CD8-positive, alpha-beta memory T cell (primary cell): Measurements from ENCODE around the gene MNT. TPM values are rescaled to one million over a fixed set of nuclear protein-coding genes. Genes with fewer than 3 reads are reported as not detected.

Source experiments
- CTCF ChIA-PET: fragments of 350-600 bp; sonication (Branson Sonifier 250); formaldehyde crosslinking; loops from one replicate; lab custom pipeline; 2021; ENCODE audit warnings: antibody characterized with exemption; lab: Charles Lee
- POLR2A ChIA-PET: fragments of 350-600 bp; sonication (Branson Sonifier 250); formaldehyde crosslinking; loops from one replicate; lab custom pipeline; 2021; ENCODE audit warnings: antibody characterized with exemption; lab: Charles Lee
- DNase-seq, 5 donors: peaks; one replicate each; pipeline versions ENCODE4 v3.0.0 to v3.0.0-alpha.2; 2020 to 2022; ENCODE audit warnings: mixed read lengths in 1 of 5
- H3K27ac ChIP-seq: one replicate; pipeline ENCODE4 v1.7.0; 2013; ENCODE audit warnings: low read depth, mild to moderate bottlenecking, low read length, moderate library complexity
- H3K27me3 ChIP-seq: 2 replicates; pipeline ENCODE4 v1.7.0; 2013; ENCODE audit warnings: low read length, mild to moderate bottlenecking; ENCODE audit not compliant: insufficient read depth, poor library complexity, severe bottlenecking
- H3K36me3 ChIP-seq: 2 replicates; pipeline ENCODE4 v1.7.0; 2013; ENCODE audit warnings: mild to moderate bottlenecking, low read length, moderate library complexity; ENCODE audit not compliant: insufficient read depth
- H3K4me1 ChIP-seq: 2 replicates; pipeline ENCODE4 v1.7.0; 2013; ENCODE audit warnings: mild to moderate bottlenecking, low read length, moderate library complexity; ENCODE audit not compliant: insufficient read depth
- H3K4me3 ChIP-seq: 2 replicates; pipeline ENCODE4 v1.7.0; 2013; ENCODE audit warnings: mild to moderate bottlenecking, low read length
- H3K9me3 ChIP-seq: 2 replicates; pipeline ENCODE4 v1.7.0; 2013; ENCODE audit warnings: mild to moderate bottlenecking, low read length
- H3K27ac Mint-ChIP-seq, 8 donors: one replicate each; pipeline ENCODE4 v1.8.0; 2020 to 2021; ENCODE audit warnings: mixed read lengths in 8 of 8, mild to moderate bottlenecking in 6 of 8, inconsistent platforms in 3 of 8, moderate library complexity in 3 of 8
- H3K27me3 Mint-ChIP-seq, 2 donors: one replicate each; pipeline ENCODE4 v1.8.0; 2020 to 2021; ENCODE audit warnings: mixed read lengths in 2 of 2, mild to moderate bottlenecking in 1 of 2, moderate library complexity in 1 of 2
- H3K36me3 Mint-ChIP-seq, 3 donors: one replicate each; pipeline ENCODE4 v1.8.0; 2020 to 2021; ENCODE audit warnings: mixed read lengths in 3 of 3, inconsistent platforms in 1 of 3, mild to moderate bottlenecking in 1 of 3
- H3K4me1 Mint-ChIP-seq, 3 donors: one replicate each; pipeline ENCODE4 v1.8.0; 2020 to 2021; ENCODE audit warnings: mixed read lengths in 3 of 3, inconsistent platforms in 1 of 3, mild to moderate bottlenecking in 1 of 3
- H3K4me3 Mint-ChIP-seq, 7 donors: one replicate each; pipeline ENCODE4 v1.8.0; 2020 to 2021; ENCODE audit warnings: mixed read lengths in 7 of 7, mild to moderate bottlenecking in 6 of 7, moderate library complexity in 4 of 7, inconsistent platforms in 2 of 7
- H3K9me3 Mint-ChIP-seq, 5 donors: one replicate each; pipeline ENCODE4 v1.8.0; 2020 to 2022; ENCODE audit warnings: mixed read lengths in 5 of 5, mild to moderate bottlenecking in 3 of 5, moderate library complexity in 2 of 5, inconsistent platforms in 1 of 5
- polyA plus RNA-seq: library from polyadenylated mRNA; unstranded; fragments of 300-500 nt; fragmentation: Illumina TruSeq; gene quantifications from one replicate; pipeline ENCODE4 v1.2.3, GENCODE V29; 2021
- total RNA-seq, 2 experiments: library from RNA; stranded (reverse); gene quantifications; one replicate each; pipeline ENCODE4 v1.2.3, GENCODE V29; 2021

Gene MNT
- total and polyA plus RNA-seq, 3 experiments from 2014 or later, result 1.2 to 24.3 (median 21.5) TPM

GRCh38 chr17:2388683-2389055 is 12.2 kb downstream of the MNT start:
- H3K27me3 Mint-ChIP-seq, result peaks cover 0 to 1% of the 10 kb centered on the region in 2 donors
- H3K27ac Mint-ChIP-seq, result peak overlapping the region in 6 of 8 donors; percentile 46 to 92 (median 78)
- no peak overlapping the region for H3K4me3 ChIP-seq
- peaks cover 12 to 42% (median 22%) of the 10 kb centered on the region in 3 donors for H3K4me1 Mint-ChIP-seq
- H3K36me3 Mint-ChIP-seq, result peaks cover 0 to 47% (median 4%) of the 10 kb centered on the region in 3 donors
- no peak for DNase-seq
- H3K4me1 ChIP-seq, result peaks cover 24% of the 10 kb centered on the region
- no peaks in the 10 kb centered on the region for H3K9me3 ChIP-seq
- H3K4me3 Mint-ChIP-seq, result peak overlapping the region in 1 of 7 donors; percentile 72
- no peaks in the 10 kb centered on the region for H3K27me3 ChIP-seq
- CTCF ChIA-PET, result interaction anchor here (1.8 kb wide), 1 partner anchor 27 kb away, joined by 8 read pairs; no protein-coding TSS in a partner anchor
- no peak overlapping the region for H3K27ac ChIP-seq
- no peaks in the 10 kb centered on the region for H3K36me3 ChIP-seq
- H3K9me3 Mint-ChIP-seq, result no peaks in the 10 kb centered on the region
- POLR2A ChIA-PET, result no interaction called here

- H3K27ac ChIP-seq, result no peak overlapping the region
- H3K27me3 Mint-ChIP-seq, result peaks cover 0 to 1% of the 10 kb centered on the region in 2 donors
- peak overlapping the region in 1 of 7 donors; percentile 72 for H3K4me3 Mint-ChIP-seq
- no peaks in the 10 kb centered on the region for H3K36me3 ChIP-seq
- no peaks in the 10 kb centered on the region for H3K27me3 ChIP-seq
- peaks cover 12 to 39% (median 22%) of the 10 kb centered on the region in 3 donors for H3K4me1 Mint-ChIP-seq
- no peaks in the 10 kb centered on the region for H3K9me3 ChIP-seq
- no peak overlapping the region for H3K4me3 ChIP-seq
- DNase-seq, result no peak
- CTCF ChIA-PET, result interaction anchor here (1.8 kb wide), 1 partner anchor 28 kb away, joined by 8 read pairs; no protein-coding TSS in a partner anchor
- no peaks in the 10 kb centered on the region for H3K9me3 Mint-ChIP-seq
- POLR2A ChIA-PET, result interaction anchor here (0.6 kb wide), 1 partner anchor 64 kb away, joined by 5 read pairs; no protein-coding TSS in a partner anchor
- H3K4me1 ChIP-seq, result peaks cover 24% of the 10 kb centered on the region
- peaks cover 0 to 45% (median 4%) of the 10 kb centered on the region in 3 donors for H3K36me3 Mint-ChIP-seq
- peak overlapping the region in 6 of 8 donors; percentile 14 to 79 (median 60) for H3K27ac Mint-ChIP-seq
Observed at GRCh38 chr17:2388020-2388682, 12.7 kb downstream of the MNT start.

DNA sequence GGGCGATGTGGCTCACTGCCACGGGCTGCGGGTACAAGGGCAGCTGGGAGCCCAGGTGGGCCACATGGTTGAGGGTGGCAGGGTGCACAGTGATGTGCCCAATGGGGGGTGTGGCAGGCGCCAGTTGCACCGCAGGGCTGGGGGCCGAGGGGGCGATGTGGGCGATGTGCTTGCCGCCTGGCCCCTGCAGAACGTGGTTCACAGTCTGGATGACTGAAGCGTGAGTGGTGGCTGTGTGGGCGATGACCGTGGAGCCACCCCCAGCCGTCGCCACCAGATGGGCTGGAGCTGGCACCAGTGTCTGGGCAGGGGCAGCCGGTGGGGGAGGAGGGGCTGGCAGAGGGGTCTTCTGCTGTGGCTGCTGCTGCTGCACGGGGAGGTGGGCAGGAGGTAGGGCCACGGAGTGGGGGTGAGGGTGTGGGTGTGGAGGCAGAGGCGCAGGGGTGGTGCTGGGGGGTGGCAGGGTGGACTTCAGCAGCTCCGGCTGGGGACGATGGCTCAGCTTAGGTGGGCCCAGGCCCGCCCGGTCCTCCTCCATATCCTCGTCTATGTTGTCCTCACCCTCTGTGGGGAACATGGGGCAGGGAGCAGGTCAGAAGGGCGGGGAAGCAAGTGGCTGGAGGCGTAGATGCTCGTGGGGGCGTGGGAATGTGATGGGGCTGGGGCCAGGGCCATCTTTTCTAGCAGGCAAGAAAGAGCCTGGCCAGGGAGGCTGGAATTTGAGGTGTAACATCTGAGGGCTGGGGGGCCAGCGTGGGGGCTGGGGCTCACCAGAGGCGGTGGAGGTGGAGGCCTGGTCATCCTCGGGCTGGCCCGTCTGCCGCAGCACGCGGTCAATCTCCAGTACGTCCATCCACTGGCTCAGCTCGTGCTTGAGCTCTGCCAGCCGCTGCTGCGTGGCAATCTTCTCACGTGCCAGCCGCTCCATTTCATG is 13.5 kb downstream of the MNT start:
- no peak overlapping the region for H3K27ac Mint-ChIP-seq
- no peak overlapping the region for H3K4me3 Mint-ChIP-seq
- CTCF ChIA-PET, result interaction anchor here (1.8 to 7.3 kb wide), 2 partner anchors 29 to 30 kb away, joined by 8 to 250 read pairs; no protein-coding TSS in a partner anchor
- Histone ChIP-seq H3K27ac (no peak overlapping the region), H3K4me3 (no peak overlapping the region), H3K4me1 (peaks cover 24% of the 10 kb centered on the region), H3K36me3 (no peaks in the 10 kb centered on the region), H3K27me3 (no peaks in the 10 kb centered on the region), H3K9me3 (no peaks in the 10 kb centered on the region)
- peaks cover 10 to 44% (median 23%) of the 10 kb centered on the region in 3 donors for H3K4me1 Mint-ChIP-seq
- DNase-seq, result no peak
- peaks cover 0 to 1% of the 10 kb centered on the region in 2 donors for H3K27me3 Mint-ChIP-seq
- H3K36me3 Mint-ChIP-seq, result peaks cover 0 to 45% (median 4%) of the 10 kb centered on the region in 3 donors
- no peaks in the 10 kb centered on the region for H3K9me3 Mint-ChIP-seq
- POLR2A ChIA-PET, result interaction anchor here (0.6 kb wide), 1 partner anchor 65 kb away, joined by 5 read pairs; no protein-coding TSS in a partner anchor

- Mint-ChIP-seq H3K27me3 (peaks cover 0 to 1% of the 10 kb centered on the region in 2 donors), H3K27ac (peak overlapping the region in 3 of 8 donors; percentile 19 to 41 (median 23)), H3K36me3 (peaks cover 0 to 43% (median 4%) of the 10 kb centered on the region in 3 donors), H3K4me1 (peaks cover 2 to 36% (median 15%) of the 10 kb centered on the region in 3 donors), H3K4me3 (no peak overlapping the region), H3K9me3 (no peaks in the 10 kb centered on the region)
- ChIA-PET CTCF (interaction anchor here (7.3 kb wide), 1 partner anchor 31 kb away, joined by 250 read pairs; no protein-coding TSS in a partner anchor), POLR2A (no interaction called here)
- no peak overlapping the region for H3K4me3 ChIP-seq
- H3K4me1 ChIP-seq, result peaks cover 16% of the 10 kb centered on the region
- H3K27me3 ChIP-seq, result no peaks in the 10 kb centered on the region
- no peak for DNase-seq
- no peaks in the 10 kb centered on the region for H3K9me3 ChIP-seq
- H3K27ac ChIP-seq, result no peak overlapping the region
- H3K36me3 ChIP-seq, result no peaks in the 10 kb centered on the region
Observed at GRCh38 chr17:2386400-2387085, 14.3 kb downstream of the MNT start.

DNA sequence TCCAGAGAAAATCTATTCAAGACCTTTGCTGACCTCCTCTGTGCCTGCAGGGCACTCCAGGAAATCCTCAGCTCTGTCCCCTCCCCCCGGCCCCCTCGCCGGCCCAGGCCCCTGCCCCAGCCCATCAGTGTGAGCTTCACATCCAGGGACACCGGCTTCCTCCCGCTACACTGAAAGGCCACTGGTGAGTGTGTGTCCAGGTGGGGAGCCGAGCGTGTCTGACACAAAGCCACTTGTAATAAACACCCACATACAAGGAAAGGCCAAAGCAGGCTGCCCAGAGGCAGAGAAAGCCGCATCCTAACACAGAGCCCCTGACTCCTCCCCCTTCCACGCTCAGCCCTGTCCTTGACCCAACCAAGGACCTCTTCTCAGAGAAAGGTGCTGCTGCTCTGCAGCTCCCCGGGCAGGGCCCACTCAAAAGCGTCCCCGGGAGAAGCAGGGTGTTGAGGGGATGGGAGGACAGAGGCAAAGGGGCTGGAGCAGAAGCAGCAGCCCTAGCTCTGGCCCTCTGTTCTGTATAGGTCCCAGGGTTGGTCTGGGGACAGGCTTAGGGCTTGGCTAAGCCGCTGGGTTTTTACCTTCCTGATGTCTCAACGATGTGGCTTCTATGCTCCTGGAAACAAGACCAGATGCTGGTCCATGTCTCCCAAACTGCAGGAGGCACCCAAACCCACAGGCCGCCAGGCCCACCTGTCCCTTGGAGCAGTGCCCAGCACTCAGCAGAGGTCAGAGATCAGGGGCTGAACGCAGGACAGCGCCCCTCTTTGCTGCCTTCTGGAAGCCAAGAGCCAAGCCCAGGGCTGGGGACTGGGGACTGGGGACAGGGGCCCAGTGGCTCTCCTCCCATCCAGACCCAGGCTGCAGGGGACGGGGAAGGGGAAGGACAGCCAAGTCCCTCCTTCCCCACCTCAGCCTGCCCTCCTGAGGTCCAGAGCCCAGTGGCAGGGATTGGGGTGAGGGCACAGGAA is 15.3 kb downstream of the MNT start:
- POLR2A ChIA-PET, result no interaction called here
- H3K4me1 ChIP-seq, result peaks cover 6% of the 10 kb centered on the region
- no peak overlapping the region for H3K27ac Mint-ChIP-seq
- no peak overlapping the region for H3K27ac ChIP-seq
- no peaks in the 10 kb centered on the region for H3K36me3 ChIP-seq
- H3K9me3 Mint-ChIP-seq, result no peaks in the 10 kb centered on the region
- H3K9me3 ChIP-seq, result no peaks in the 10 kb centered on the region
- H3K4me3 ChIP-seq, result no peak overlapping the region
- no peaks in the 10 kb centered on the region for H3K27me3 ChIP-seq
- H3K4me3 Mint-ChIP-seq, result no peak overlapping the region
- CTCF ChIA-PET, result interaction anchor here (7.3 kb wide), 1 partner anchor 32 kb away, joined by 250 read pairs; no protein-coding TSS in a partner anchor
- peaks cover 0 to 47% (median 4%) of the 10 kb centered on the region in 3 donors for H3K36me3 Mint-ChIP-seq
- H3K4me1 Mint-ChIP-seq, result peaks cover 0 to 29% (median 12%) of the 10 kb centered on the region in 3 donors
- no peak for DNase-seq
- peaks cover 0 to 1% of the 10 kb centered on the region in 2 donors for H3K27me3 Mint-ChIP-seq

DNA sequence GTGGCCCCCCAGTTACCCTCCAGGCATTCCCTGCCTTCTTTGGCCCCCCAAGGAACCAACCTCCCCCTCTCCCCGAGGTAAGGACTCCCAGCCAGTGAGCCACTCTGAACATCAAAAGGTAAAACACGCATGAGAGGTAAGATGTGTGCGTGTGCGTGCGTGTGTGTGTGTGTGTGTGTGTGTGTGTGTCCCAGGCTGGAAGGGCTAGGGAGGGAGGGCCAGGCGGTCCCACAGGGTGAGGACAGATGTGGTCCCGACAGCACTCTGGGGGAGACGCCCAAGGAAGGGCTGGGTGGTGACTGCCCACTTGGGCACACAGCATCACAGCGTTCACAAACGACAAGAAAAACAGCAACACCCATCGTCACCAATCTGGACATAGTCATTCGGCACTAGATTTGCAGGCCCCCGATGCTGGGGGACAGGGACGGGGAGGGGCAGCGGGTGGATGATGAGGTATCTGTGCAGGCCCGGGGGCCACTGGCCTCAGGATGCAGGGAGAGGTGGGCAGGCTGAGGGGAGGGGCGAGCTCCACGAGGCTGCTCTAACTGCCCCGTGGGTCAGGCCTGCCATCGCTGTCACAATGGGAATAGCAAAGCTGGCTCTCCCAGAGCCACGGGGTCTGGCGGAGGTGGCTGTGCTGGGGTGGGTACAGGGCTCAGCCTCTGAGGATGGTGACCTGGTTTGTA is 16.3 kb downstream of the MNT start:
- peak overlapping the region in 1 of 8 donors; percentile 79 for H3K27ac Mint-ChIP-seq
- POLR2A ChIA-PET, result interaction anchor here (1.2 kb wide), 1 partner anchor 31 kb away, joined by 4 read pairs; no protein-coding TSS in a partner anchor

More for the DNA sequence above, 16.3 kb downstream of the MNT start:
- Histone ChIP-seq H3K4me1 (no peaks in the 10 kb centered on the region), H3K27me3 (no peaks in the 10 kb centered on the region), H3K36me3 (no peaks in the 10 kb centered on the region), H3K4me3 (no peak overlapping the region), H3K9me3 (no peaks in the 10 kb centered on the region), H3K27ac (no peak overlapping the region)
- Mint-ChIP-seq H3K9me3 (no peaks in the 10 kb centered on the region), H3K4me1 (peaks cover 0 to 21% (median 9%) of the 10 kb centered on the region in 3 donors), H3K4me3 (no peak overlapping the region), H3K27me3 (peaks cover 0 to 1% of the 10 kb centered on the region in 2 donors), H3K36me3 (peaks cover 0 to 52% (median 4%) of the 10 kb centered on the region in 3 donors)
- CTCF ChIA-PET, result interaction anchor here (0.6 to 7.3 kb wide), 4 partner anchors 7 to 630 kb away, joined by 3 to 250 read pairs (median 42); no protein-coding TSS in a partner anchor
- no peak for DNase-seq
